Endodermal cell (in vitro differentiated cells): ENCODE results near the gene SPEF2. TPM values are rescaled to one million over a fixed set of nuclear protein-coding genes. Genes with fewer than 3 reads are reported as not detected.

Experiments
- DNase-seq: peaks from one replicate; pipeline ENCODE4 v3.0.0-alpha.2; 2017
- H3K27ac ChIP-seq: 2 replicates; pipeline ENCODE4 v1.5.1; 2013; ENCODE audit warnings: mild to moderate bottlenecking, low read depth, low read length, moderate library complexity
- H3K27me3 ChIP-seq: 2 replicates; pipeline ENCODE4 v1.6.1; 2013; ENCODE audit warnings: mild to moderate bottlenecking, low read length, moderate library complexity; ENCODE audit not compliant: insufficient read depth, control insufficient read depth, poor library complexity, severe bottlenecking
- H3K36me3 ChIP-seq: 2 replicates; pipeline ENCODE4 v1.7.0; 2013; ENCODE audit warnings: mild to moderate bottlenecking, low read length, moderate library complexity; ENCODE audit not compliant: control insufficient read depth, insufficient read depth
- H3K4me1 ChIP-seq: one replicate; pipeline ENCODE4 v1.7.0; 2013; ENCODE audit warnings: low read length; ENCODE audit not compliant: control insufficient read depth, insufficient read depth
- H3K4me3 ChIP-seq: 2 replicates; pipeline ENCODE4 v1.5.1; 2013; ENCODE audit warnings: mild to moderate bottlenecking, low read length, moderate library complexity
- H3K9ac ChIP-seq: 2 replicates; pipeline ENCODE4 v1.6.1; 2013; ENCODE audit warnings: mild to moderate bottlenecking, low read length, moderate library complexity; ENCODE audit not compliant: poor library complexity, severe bottlenecking; ENCODE audit errors: extremely low read depth
- H3K9me3 ChIP-seq: 2 replicates; pipeline ENCODE4 v1.6.1; 2013; ENCODE audit warnings: mild to moderate bottlenecking, low read length, moderate library complexity; ENCODE audit not compliant: control insufficient read depth
- H3K27ac Mint-ChIP-seq: 2 replicates; pipeline ENCODE4 v1.8.0; 2020; ENCODE audit warnings: mixed read lengths
- H3K27me3 Mint-ChIP-seq: 2 replicates; pipeline ENCODE4 v1.8.0; 2021; ENCODE audit warnings: mild to moderate bottlenecking, mixed read lengths; ENCODE audit not compliant: insufficient read depth
- H3K36me3 Mint-ChIP-seq: 2 replicates; pipeline ENCODE4 v1.8.0; 2020; ENCODE audit warnings: low read depth, mixed read lengths
- H3K4me1 Mint-ChIP-seq: 2 replicates; pipeline ENCODE4 v1.8.0; 2020; ENCODE audit warnings: mixed read lengths
- H3K4me3 Mint-ChIP-seq: 2 replicates; pipeline ENCODE4 v1.8.0; 2020; ENCODE audit warnings: mild to moderate bottlenecking, moderate library complexity, mixed read lengths
- H3K9me3 Mint-ChIP-seq: 2 replicates; pipeline ENCODE4 v1.8.0; 2020; ENCODE audit warnings: mild to moderate bottlenecking, mixed read lengths
- WGBS, 2 experiments: methylation state at CpG; one replicate each; pipeline versions ENCODE4 v1.1.5 to v1.1.7; 2013; ENCODE audit warnings: missing lambda C conversion rate in 2 of 2, mixed read lengths in 1 of 2; ENCODE audit not compliant: insufficient coverage in 1 of 2, insufficient read length in 1 of 2; 5-methylcytosine and 5-hydroxymethylcytosine counted together
- total RNA-seq, 2 donors: library from RNA; stranded (reverse); fragmentation: NEBNext Ultra II Directional in 1 of 2; extraction: Animal tissue kit (Norgen Biotek cat#: 25700) in 1 of 2; gene quantifications; 2 replicates in 1 of 2; 3 replicates in 1 of 2; pipeline ENCODE4 v1.2.1, GENCODE V29; 2021
- TF ChIP-seq, protein P1 (sequence below): fragments of 200-600 bp; sonication (generic); conservative IDR thresholded peaks from 2 replicates; pipeline ENCODE4 v1.5.0; 2021; ENCODE audit warnings: antibody characterized with exemption, mild to moderate bottlenecking

Gene SPEF2
- total RNA-seq, 2 donors from 2014 or later = 3.3 to 4.0 TPM

DNA sequence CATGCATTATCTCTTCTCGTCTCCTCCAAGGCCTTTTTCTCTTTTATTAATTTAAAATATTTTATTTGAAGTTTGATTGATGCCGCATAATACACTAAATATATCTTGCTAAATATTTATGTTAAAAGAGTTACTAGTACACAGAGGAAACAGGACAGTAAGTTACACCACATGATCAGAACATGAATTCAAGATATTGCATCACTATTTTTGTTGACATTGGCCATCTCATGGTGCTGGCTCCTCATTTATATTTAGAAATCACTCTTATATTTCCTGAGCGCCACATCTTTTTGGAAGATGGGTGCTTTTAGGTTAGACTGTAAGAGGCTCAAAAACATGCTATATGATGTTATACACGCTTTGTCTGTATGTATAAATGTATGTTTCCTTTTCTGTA lies 23.0 kb downstream of the SPEF2 start:
- H3K4me3 Mint-ChIP-seq = no peak overlapping the region
- no peaks in the 10 kb centered on the region for H3K27me3 Mint-ChIP-seq
- H3K9me3 Mint-ChIP-seq = no peaks in the 10 kb centered on the region

DNA sequence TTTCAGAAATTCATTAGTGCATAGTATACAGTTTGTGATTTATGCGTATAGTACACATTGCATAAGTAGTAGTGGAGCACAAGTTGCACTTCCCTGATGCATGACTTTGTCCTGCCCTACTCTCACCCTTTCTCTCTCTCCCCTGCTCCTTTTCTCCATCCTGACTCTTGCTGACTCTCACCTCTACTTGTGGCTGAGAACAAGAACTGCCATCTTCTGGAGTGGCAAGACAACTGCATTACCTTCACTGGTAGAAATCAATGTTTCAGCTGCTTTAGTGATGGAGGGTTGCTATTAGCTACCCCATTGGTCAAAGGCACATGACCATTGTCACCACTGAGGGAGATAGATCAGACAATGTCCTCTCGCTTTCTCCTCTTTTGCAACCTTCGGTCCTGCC lies 26.9 kb downstream of the SPEF2 start:
- H3K36me3 ChIP-seq = no peaks in the 10 kb centered on the region
- H3K4me3 Mint-ChIP-seq = no peak overlapping the region
- TF ChIP-seq, protein P1, sequence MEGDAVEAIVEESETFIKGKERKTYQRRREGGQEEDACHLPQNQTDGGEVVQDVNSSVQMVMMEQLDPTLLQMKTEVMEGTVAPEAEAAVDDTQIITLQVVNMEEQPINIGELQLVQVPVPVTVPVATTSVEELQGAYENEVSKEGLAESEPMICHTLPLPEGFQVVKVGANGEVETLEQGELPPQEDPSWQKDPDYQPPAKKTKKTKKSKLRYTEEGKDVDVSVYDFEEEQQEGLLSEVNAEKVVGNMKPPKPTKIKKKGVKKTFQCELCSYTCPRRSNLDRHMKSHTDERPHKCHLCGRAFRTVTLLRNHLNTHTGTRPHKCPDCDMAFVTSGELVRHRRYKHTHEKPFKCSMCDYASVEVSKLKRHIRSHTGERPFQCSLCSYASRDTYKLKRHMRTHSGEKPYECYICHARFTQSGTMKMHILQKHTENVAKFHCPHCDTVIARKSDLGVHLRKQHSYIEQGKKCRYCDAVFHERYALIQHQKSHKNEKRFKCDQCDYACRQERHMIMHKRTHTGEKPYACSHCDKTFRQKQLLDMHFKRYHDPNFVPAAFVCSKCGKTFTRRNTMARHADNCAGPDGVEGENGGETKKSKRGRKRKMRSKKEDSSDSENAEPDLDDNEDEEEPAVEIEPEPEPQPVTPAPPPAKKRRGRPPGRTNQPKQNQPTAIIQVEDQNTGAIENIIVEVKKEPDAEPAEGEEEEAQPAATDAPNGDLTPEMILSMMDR = peak; percentile 55
- no peaks in the 10 kb centered on the region for H3K4me1 ChIP-seq
- H3K9ac ChIP-seq = no peak overlapping the region
- no peaks in the 10 kb centered on the region for H3K9me3 ChIP-seq
- DNase-seq = peak; percentile 54
- H3K4me3 ChIP-seq = no peak overlapping the region
- no peaks in the 10 kb centered on the region for H3K4me1 Mint-ChIP-seq
- no peak overlapping the region for H3K27ac Mint-ChIP-seq
- H3K27ac ChIP-seq = no peak overlapping the region
- H3K9me3 Mint-ChIP-seq = no peaks in the 10 kb centered on the region
- H3K27me3 Mint-ChIP-seq = no peaks in the 10 kb centered on the region
- 98 to 100% methylated on average over 3 of the region's 3 CpGs for WGBS, 2 experiments
- H3K36me3 Mint-ChIP-seq = no peaks in the 10 kb centered on the region
- H3K27me3 ChIP-seq = no peaks in the 10 kb centered on the region

More for the DNA sequence above, 23.0 kb downstream of the SPEF2 start:
- H3K27ac ChIP-seq = no peak overlapping the region
- H3K9ac ChIP-seq = no peak overlapping the region
- Mint-ChIP-seq H3K27ac (no peak overlapping the region), H3K4me1 (no peaks in the 10 kb centered on the region), H3K36me3 (no peaks in the 10 kb centered on the region)
- WGBS, 2 experiments = 87 to 89% methylated on average over 1 to 2 of the region's 4 CpGs
- no peaks in the 10 kb centered on the region for H3K9me3 ChIP-seq
- no peak overlapping the region for H3K4me3 ChIP-seq
- no peak for DNase-seq
- H3K27me3 ChIP-seq = no peaks in the 10 kb centered on the region
- TF ChIP-seq, protein P1 = no peak
- H3K36me3 ChIP-seq = no peaks in the 10 kb centered on the region
- H3K4me1 ChIP-seq = no peaks in the 10 kb centered on the region

DNA sequence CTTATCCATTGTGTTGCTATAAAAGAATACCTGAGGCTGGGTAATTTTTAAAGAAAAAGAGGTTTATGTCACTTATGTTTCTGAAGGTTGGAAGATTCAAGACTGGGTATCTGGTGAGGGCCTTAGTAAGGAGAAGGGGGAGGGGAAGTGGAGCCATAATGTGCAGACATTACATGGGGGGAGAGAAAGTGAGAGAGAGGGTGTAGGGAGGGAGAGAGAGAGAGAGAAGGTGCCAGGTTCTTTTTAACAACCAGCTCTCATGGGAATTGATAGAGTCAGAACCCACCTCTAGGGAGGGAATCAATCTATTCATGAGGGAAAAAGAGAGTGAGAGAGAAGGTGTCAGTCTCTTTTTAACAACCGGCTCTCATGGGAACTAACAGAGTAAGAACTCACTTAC lies 29.5 kb downstream of the SPEF2 start:
- no peak overlapping the region for H3K27ac ChIP-seq
- no peaks in the 10 kb centered on the region for H3K36me3 Mint-ChIP-seq
- no peaks in the 10 kb centered on the region for H3K9me3 Mint-ChIP-seq
- H3K27ac Mint-ChIP-seq = no peak overlapping the region
- no peaks in the 10 kb centered on the region for H3K9me3 ChIP-seq
- H3K4me3 ChIP-seq = no peak overlapping the region
- H3K4me1 ChIP-seq = no peaks in the 10 kb centered on the region
- no peaks in the 10 kb centered on the region for H3K36me3 ChIP-seq
- TF ChIP-seq, protein P1 = no peak
- no peaks in the 10 kb centered on the region for H3K27me3 ChIP-seq
- DNase-seq = no peak
- 83 to 100% methylated on average over 1 of the region's 1 CpG for WGBS, 2 experiments
- H3K27me3 Mint-ChIP-seq = no peaks in the 10 kb centered on the region
- no peak overlapping the region for H3K9ac ChIP-seq
- no peaks in the 10 kb centered on the region for H3K4me1 Mint-ChIP-seq
- H3K4me3 Mint-ChIP-seq = no peak overlapping the region
